ENCODE data around the gene RERE.
"Not testable (repeated sequence)": the region's sequence is repeated elsewhere in the genome, so short reads cannot be mapped to it uniquely, and the experiment has no call there.

RERE gene

DNA sequence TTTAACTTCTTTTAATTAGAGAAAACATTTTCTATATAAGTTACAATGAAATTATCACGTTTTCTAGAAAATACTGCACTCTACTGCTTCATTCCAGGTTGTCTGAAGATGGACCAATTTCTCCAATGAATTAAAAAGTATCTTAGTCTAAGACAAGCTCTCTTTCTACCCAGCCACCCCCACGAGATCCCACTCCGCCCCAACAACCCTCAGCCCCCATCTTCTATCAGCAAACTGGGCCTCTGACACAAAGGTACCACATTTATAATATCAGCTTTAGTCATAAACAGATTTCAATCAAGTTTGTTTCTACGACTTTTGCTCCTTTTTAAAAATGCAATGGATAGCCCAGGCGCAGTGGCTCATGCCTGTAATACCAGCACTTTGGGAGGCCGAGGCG, 117.8 kb downstream of the RERE start:
- DNase-seq (ENCODE audit: low spot score) = no peak
- in situ Hi-C loops (cut with MboI; ENCODE audit: low pct_unique_long_range_greater_than_20kb, low sequenced_read_pairs, unreplicated experiment) = no loop called here
- TF ChIP-seq CTCF (IDR thresholded peaks at IDR 0.05; ENCODE audit: extremely low read depth, insufficient read depth, missing control alignments) = no peak

GRCh38 chr1:8698937-8699447, 118.4 kb downstream of the RERE start:
- in situ Hi-C loops (cut with MboI; ENCODE audit: low pct_unique_long_range_greater_than_20kb, low sequenced_read_pairs, unreplicated experiment) = no loop called here
- TF ChIP-seq CTCF (IDR thresholded peaks at IDR 0.05; ENCODE audit: extremely low read depth, insufficient read depth, missing control alignments) = no peak

GRCh38 chr1:8698012-8698630, 119.3 kb downstream of the RERE start:
- in situ Hi-C loops (cut with MboI; ENCODE audit: low pct_unique_long_range_greater_than_20kb, low sequenced_read_pairs, unreplicated experiment) = no loop called here
- TF ChIP-seq CTCF (IDR thresholded peaks at IDR 0.05; ENCODE audit: extremely low read depth, insufficient read depth, missing control alignments) = no peak
- no peak for DNase-seq (ENCODE audit: low spot score)

More at GRCh38 chr1:8698937-8699447, 118.4 kb downstream of the RERE start:
- no peak for DNase-seq (ENCODE audit: low spot score)

- DNase-seq (ENCODE audit: low spot score); in situ Hi-C loops (cut with MboI; ENCODE audit: low pct_unique_long_range_greater_than_20kb, low sequenced_read_pairs, unreplicated experiment): not testable (repeated sequence)
Measured at GRCh38 chr1:8695442-8695841, 122.0 kb downstream of the RERE start.

GRCh38 chr1:8693107-8693506, 124.3 kb downstream of the RERE start:
- DNase-seq (ENCODE audit: low spot score) = no peak
- TF ChIP-seq CTCF (IDR thresholded peaks at IDR 0.05; ENCODE audit: extremely low read depth, insufficient read depth, missing control alignments) = no peak
- in situ Hi-C loops (cut with MboI; ENCODE audit: low pct_unique_long_range_greater_than_20kb, low sequenced_read_pairs, unreplicated experiment) = no loop called here

DNA sequence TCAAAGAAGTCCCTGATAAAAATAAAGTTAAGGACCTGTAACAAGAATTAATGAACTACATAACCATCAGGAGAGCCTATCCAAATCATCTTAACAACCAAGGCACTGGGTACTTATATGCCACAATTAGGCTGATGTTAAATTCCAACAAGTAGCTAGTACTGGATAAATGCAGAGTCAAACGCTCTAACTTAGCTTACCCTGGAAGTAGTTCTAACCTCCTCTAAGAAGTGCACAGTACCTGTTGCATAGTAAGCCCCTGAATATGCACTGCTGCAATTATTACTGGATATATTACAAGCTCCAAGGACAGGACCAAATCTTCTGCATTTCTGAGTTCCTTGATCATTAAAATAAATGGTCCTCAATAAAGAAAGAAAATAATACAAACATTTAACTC, 125.8 kb downstream of the RERE start:
- no peak for DNase-seq (ENCODE audit: low spot score)
- in situ Hi-C loops (cut with MboI; ENCODE audit: low pct_unique_long_range_greater_than_20kb, low sequenced_read_pairs, unreplicated experiment) = no loop called here
- no peak for TF ChIP-seq CTCF (IDR thresholded peaks at IDR 0.05; ENCODE audit: extremely low read depth, insufficient read depth, missing control alignments)

GRCh38 chr1:8690253-8690525, 127.3 kb downstream of the RERE start:
- no peak for TF ChIP-seq CTCF (IDR thresholded peaks at IDR 0.05; ENCODE audit: extremely low read depth, insufficient read depth, missing control alignments)
- in situ Hi-C loops (cut with MboI; ENCODE audit: low pct_unique_long_range_greater_than_20kb, low sequenced_read_pairs, unreplicated experiment) = no loop called here

More at GRCh38 chr1:8690253-8690525, 127.3 kb downstream of the RERE start:
- DNase-seq (ENCODE audit: low spot score) = no peak

Measured in GM13977 (cell line).